ENCODE measurements around the gene PRSS16. TPM values are rescaled to one million over a fixed set of nuclear protein-coding genes. Genes with fewer than 3 reads are reported as not detected.
A peak's percentile ranks its signal among the peaks of the same experiment; 100 is the strongest.
"Not testable (repeated sequence)": the region's sequence is repeated elsewhere in the genome, so short reads cannot be mapped to it uniquely, and the experiment has no call there.

Gene PRSS16
- total and polyA plus RNA-seq, 9 of the 15 experiments (the other 6 are each of a cell fraction or from before 2014, with no cell fraction given), result 4.5 to 21.3 (median 12.1) TPM

GRCh38 chr6:27209659-27210269, 37.7 kb upstream of the PRSS16 start (continued):
- 0 out of 2 replicates have a peak, but pooled peaks have one; percentile 77 for TF ChIP-seq MBD1 (CRISPR knock-in tag; IDR thresholded peaks at IDR 0.05)

- in situ Hi-C loops (cut with MboI); H3K36me3 ChIP-seq (ENCODE audit: control insufficient read depth, insufficient read depth, low read length); H3K9me1 ChIP-seq (ENCODE audit: control insufficient read depth, insufficient read depth, low read length); H4K20me1 ChIP-seq (replicated peaks; ENCODE audit: control insufficient read depth, insufficient read depth, low read length); H3K9me3 ChIP-seq (replicated peaks; ENCODE audit: control insufficient read depth, insufficient read depth, low read depth, low read length); H3K27me3 ChIP-seq (ENCODE audit: control insufficient read depth in 2 of 2, insufficient read depth in 2 of 2, low read length in 2 of 2); H3K79me2 ChIP-seq (ENCODE audit: control insufficient read depth, insufficient read depth, low read length); BruUV-seq (replicated peaks); TF ChIP-seq REST (CRISPR knock-in tag; IDR thresholded peaks at IDR 0.05; ENCODE audit: low read depth): not testable (repeated sequence)
- peak overlapping the region; percentile 59 to 87; a peak in 3 of 4 replicates for H3K9ac ChIP-seq (ENCODE audit: insufficient read depth in 1 of 2, low read depth in 2 of 2, low read length in 2 of 2)
- intact Hi-C loops (cut with micrococcal nuclease), result loop anchor here (1.0 to 5.0 kb wide), 9 partner anchors 22 to 539 kb away; partner anchors contain the start of gene ZNF391
- peaks cover 6 to 16% of the 10 kb centered on the region in 2 experiments; a peak in 4 of 5 replicates for H3K4me1 ChIP-seq (replicated peaks in 1 of 2; ENCODE audit: control insufficient read depth in 2 of 2, insufficient read depth in 2 of 2, low read length in 2 of 2)
- POLR2A ChIA-PET, result interaction anchor here (0.6 to 1.0 kb wide), 4 partner anchors 60 to 1260 kb away, joined by 3 to 4 read pairs (median 4); a partner anchor contains a TSS
- H3K4me3 ChIP-seq, result peak overlapping the region; percentile 55
- WGBS (ENCODE audit: insufficient coverage, low coverage, missing lambda C conversion rate), result under 1% methylated on average over 14 of the region's 15 CpGs
- peak overlapping the region; percentile 76 for H2AFZ ChIP-seq (ENCODE audit: low read depth, low read length)
- FAIRE-seq (peak; percentile 80), ATAC-seq (peak; percentile 57), DNase-seq (ENCODE audit: extremely low read depth in 1 of 4, low spot score in 3 of 4) (peak in 1 of 4 experiments; percentile 91)
- CTCF ChIA-PET (ENCODE audit: low intra/inter-chr PET ratio), result interaction anchor here (0.6 to 1.1 kb wide), 5 partner anchors 17 to 539 kb away, joined by 3 to 4 read pairs (median 3); no protein-coding TSS in a partner anchor
- peak overlapping the region; percentile 69; the same call in 1 of the 2 replicates for H3K4me2 ChIP-seq (ENCODE audit: insufficient read depth, low read length)
- H3K27ac ChIP-seq (ENCODE audit: extremely low read depth, low read depth, low read length), result peak overlapping the region; percentile 61; the same call in 1 of the 3 replicates
- TF ChIP-seq CTCF (IDR thresholded peaks at IDR 0.05 in 2 of 3, conservative IDR thresholded peaks at IDR 0.05 in 1 of 3; ENCODE audit: insufficient read depth in 2 of 3, low read depth in 1 of 3, low read length in 3 of 3), result peak; percentile 54 to 70 (median 69)
- TF ChIP-seq ZNF175 (CRISPR knock-in tag; IDR thresholded peaks at IDR 0.05; ENCODE audit: low read depth), result 0 out of 2 replicates have a peak, but pooled peaks have one; percentile 53
- 0 out of 2 replicates have a peak, but pooled peaks have one; percentile 23 for TF ChIP-seq GTF2E2 (tag; IDR thresholded peaks at IDR 0.05)
- peak; percentile 48; the same call in 1 of the 2 replicates for TF ChIP-seq REST (IDR thresholded peaks at IDR 0.05; ENCODE audit: borderline replicate concordance)
Measured at GRCh38 chr6:27213091-27213517, 34.4 kb upstream of the PRSS16 start.

All from K562 (cell line).